ENCODE results near the gene MAST1.
"Not testable (repeated sequence)": the region's sequence is repeated elsewhere in the genome, so short reads cannot be mapped to it uniquely, and the experiment has no call there.

DNA sequence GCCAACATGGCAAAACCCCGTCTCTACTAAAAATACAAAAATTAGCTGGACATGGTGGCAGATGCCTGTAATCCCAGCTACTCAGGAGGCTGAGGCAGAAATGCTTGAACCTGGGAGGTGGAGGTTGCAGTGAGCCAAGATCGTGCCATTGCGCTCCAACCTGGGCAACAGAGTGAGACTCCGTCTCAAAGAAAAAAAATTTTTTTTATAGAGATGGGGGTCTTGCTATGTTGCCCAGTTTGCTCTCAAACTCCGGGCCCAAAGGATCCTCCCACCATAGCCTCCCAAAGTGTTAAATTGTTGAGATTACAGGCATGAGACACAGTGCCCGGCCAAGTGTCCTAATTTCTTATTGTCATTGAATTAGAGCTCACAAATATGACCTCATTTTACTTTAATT lies 21.1 kb upstream of the MAST1 start:
- TF ChIP-seq, protein P1, sequence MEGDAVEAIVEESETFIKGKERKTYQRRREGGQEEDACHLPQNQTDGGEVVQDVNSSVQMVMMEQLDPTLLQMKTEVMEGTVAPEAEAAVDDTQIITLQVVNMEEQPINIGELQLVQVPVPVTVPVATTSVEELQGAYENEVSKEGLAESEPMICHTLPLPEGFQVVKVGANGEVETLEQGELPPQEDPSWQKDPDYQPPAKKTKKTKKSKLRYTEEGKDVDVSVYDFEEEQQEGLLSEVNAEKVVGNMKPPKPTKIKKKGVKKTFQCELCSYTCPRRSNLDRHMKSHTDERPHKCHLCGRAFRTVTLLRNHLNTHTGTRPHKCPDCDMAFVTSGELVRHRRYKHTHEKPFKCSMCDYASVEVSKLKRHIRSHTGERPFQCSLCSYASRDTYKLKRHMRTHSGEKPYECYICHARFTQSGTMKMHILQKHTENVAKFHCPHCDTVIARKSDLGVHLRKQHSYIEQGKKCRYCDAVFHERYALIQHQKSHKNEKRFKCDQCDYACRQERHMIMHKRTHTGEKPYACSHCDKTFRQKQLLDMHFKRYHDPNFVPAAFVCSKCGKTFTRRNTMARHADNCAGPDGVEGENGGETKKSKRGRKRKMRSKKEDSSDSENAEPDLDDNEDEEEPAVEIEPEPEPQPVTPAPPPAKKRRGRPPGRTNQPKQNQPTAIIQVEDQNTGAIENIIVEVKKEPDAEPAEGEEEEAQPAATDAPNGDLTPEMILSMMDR (IDR thresholded peaks at IDR 0.05): not testable (repeated sequence)
- TF ChIP-seq POLR2A, POLR2AphosphoS5 (IDR thresholded peaks at IDR 0.05): not testable (repeated sequence)

Data from prostate gland (tissue), 2 donors.